Pancreas (tissue), 10 donors: ENCODE results near the gene SH3BP4. TPM values are rescaled to one million over a fixed set of nuclear protein-coding genes. Genes with fewer than 3 reads are reported as not detected.

ENCODE experiments used
- ATAC-seq, 4 donors: fragments of 200-7000 bp; cut with Tn5 transposase; one replicate each; pipeline versions ENCODE4 v1.8.0 to v1.9.1; 2020; ENCODE audit warnings: mild to moderate bottlenecking in 4 of 4, moderate library complexity in 4 of 4
- DNase-seq, 6 donors: peaks; one replicate each; pipeline ENCODE4 v3.0.0-alpha.2; 2020
- FAIRE-seq: peaks from 2 replicates; lab custom pipeline; 2012; peaks lifted over from hg19 to GRCh38; lab: Jason Lieb, UNC
- H3K27ac ChIP-seq, 4 donors: fragments of 200-600 bp; sonication (generic); 1 replicate in 3 of 4; 2 replicates in 1 of 4; pipeline versions ENCODE4 v1.5.0 to v1.8.0; 2020
- H3K27me3 ChIP-seq, 4 donors: fragments of 200-600 bp; one replicate each; pipeline ENCODE4 v1.8.0; 2021
- H3K36me3 ChIP-seq, 3 donors: fragments of 200-600 bp; sonication (generic) in 1 of 3; one replicate each; pipeline versions ENCODE4 v1.5.0 to v1.8.0; 2020 to 2021
- H3K4me1 ChIP-seq, 3 donors: fragments of 200-600 bp; one replicate each; pipeline ENCODE4 v1.8.0; 2021
- H3K4me3 ChIP-seq, 4 donors: fragments of 200-600 bp; sonication (generic) in 2 of 4; one replicate each; pipeline versions ENCODE4 v1.5.0 to v1.8.0; 2020 to 2021
- H3K9me3 ChIP-seq, 4 donors: fragments of 200-600 bp; one replicate each; pipeline ENCODE4 v1.8.0; 2021
- CTCF ChIP-seq, 4 donors: fragments of 200-600 bp; sonication (generic) in 3 of 4; IDR thresholded peaks; one replicate each; pipeline versions ENCODE4 v1.5.0 to v1.8.0; 2021; ENCODE audit warnings: antibody characterized with exemption in 4 of 4
- WGBS, 2 donors: extraction: QIAGEN DNeasy Blood & Tissue Kit; methylation state at CpG; one replicate each; pipeline ENCODE4 v1.1.7; 2013; 5-methylcytosine and 5-hydroxymethylcytosine counted together
- intact Hi-C, 3 donors: fragments of 100-400 bp; cut with DNase I; formaldehyde crosslinking; loops; one replicate each; pipeline versions ENCODE4 v1.11.1 to v1.14.2; 2022
- polyA plus RNA-seq, 2 donors: library from polyadenylated mRNA; stranded (reverse); fragments of 200-250 nt; gene quantifications; one replicate each; pipeline ENCODE4 v1.2.3, GENCODE V29; 2013
- total RNA-seq, 6 donors: library from RNA; stranded (reverse); fragmentation: NEBNext Ultra II Directional in 4 of 6; extraction: Animal tissue kit (Norgen Biotek cat#: 25700) in 4 of 6; gene quantifications; one replicate each; pipeline versions ENCODE4 v1.2.1 to v1.2.4, GENCODE V29; 2021 to 2023
- donor health status: healthy with polysubstance abuse.
- donor health status: DM: no; HTN: no; CAD: no; lungs with moderate emphysema.
- donor health status: DM: no; HTN: no; CAD: no.
- donor health status: control.
- donor health status: control.
- donor health status: Bipolar disorder and iron deficiency.
- donor health status: DM: yes; HTN: yes; CAD: no.
- donor health status: DM: no; HTN: no; CAD: no.
- donor health status: DM: no; HTN: no; CAD: no.
- donor health status: DM: yes; HTN: yes; CAD: no.

Gene SH3BP4
- total and polyA plus RNA-seq, 8 donors, result 20.5 to 99.7 (median 62.8) TPM

GRCh38 chr2:234995332-234996068 is 43.7 kb downstream of the SH3BP4 start:
- WGBS, 2 donors, result 33% methylated on average over 24 of the region's 24 CpGs
- no peak for FAIRE-seq
- ATAC-seq, result peak in 3 of 4 donors; percentile 14 to 30 (median 23)
- peak in 1 of 6 donors; percentile 12 for DNase-seq
- Histone ChIP-seq H3K27me3 (no peaks in the 10 kb centered on the region), H3K9me3 (no peaks in the 10 kb centered on the region), H3K4me1 (peaks cover 52 to 64% (median 54%) of the 10 kb centered on the region in 3 donors), H3K4me3 (no peak overlapping the region), H3K36me3 (peaks cover 0 to 5% (median 0%) of the 10 kb centered on the region in 3 donors), H3K27ac (peak overlapping the region; percentile 32 to 69 (median 56))
- intact Hi-C loops, result loop anchor here in 1 of 3 donors (10.0 kb wide), 1 partner anchor 49 kb away; no protein-coding TSS in a partner anchor
- TF ChIP-seq CTCF (IDR thresholded peaks at IDR 0.05), result no peak

- FAIRE-seq (no peak), ATAC-seq (peak in 2 of 4 donors; percentile 3 to 4), DNase-seq (peak in 1 of 6 donors; percentile 43)
- H3K4me3 ChIP-seq, result no peak overlapping the region
- TF ChIP-seq CTCF (IDR thresholded peaks at IDR 0.05), result no peak
- H3K4me1 ChIP-seq, result peaks cover 57 to 73% (median 59%) of the 10 kb centered on the region in 3 donors
- H3K27ac ChIP-seq, result peak overlapping the region; percentile 32 to 69 (median 57)
- whole genome bisulfite sequencing, 2 donors, result 60 to 62% methylated on average over 18 of the region's 18 CpGs
- no peaks in the 10 kb centered on the region for H3K27me3 ChIP-seq
- peaks cover 0 to 5% (median 0%) of the 10 kb centered on the region in 3 donors for H3K36me3 ChIP-seq
- intact Hi-C loops, result loop anchor here in 1 of 3 donors (10.0 kb wide), 1 partner anchor 48 kb away; no protein-coding TSS in a partner anchor
- H3K9me3 ChIP-seq, result no peaks in the 10 kb centered on the region
Observed at GRCh38 chr2:234996069-234996940, 44.5 kb downstream of the SH3BP4 start.

GRCh38 chr2:234996941-234997270 is 45.1 kb downstream of the SH3BP4 start:
- FAIRE-seq (no peak), ATAC-seq (no peak), DNase-seq (no peak)
- H3K4me3 ChIP-seq, result no peak overlapping the region
- TF ChIP-seq CTCF (IDR thresholded peaks at IDR 0.05), result no peak
- H3K36me3 ChIP-seq, result peaks cover 0 to 5% (median 0%) of the 10 kb centered on the region in 3 donors
- H3K27ac ChIP-seq, result peak overlapping the region; percentile 16 to 69 (median 57)
- no peaks in the 10 kb centered on the region for H3K9me3 ChIP-seq
- peaks cover 63 to 75% (median 65%) of the 10 kb centered on the region in 3 donors for H3K4me1 ChIP-seq
- intact Hi-C loops, result loop anchor here in 1 of 3 donors (10.0 kb wide), 1 partner anchor 48 kb away; no protein-coding TSS in a partner anchor
- 75 to 87% methylated on average over 13 of the region's 13 CpGs for WGBS, 2 donors
- no peaks in the 10 kb centered on the region for H3K27me3 ChIP-seq

- H3K4me1 ChIP-seq, result peaks cover 65 to 71% (median 69%) of the 10 kb centered on the region in 3 donors
- FAIRE-seq (no peak), DNase-seq (peak in 1 of 6 donors; percentile 61), ATAC-seq (no peak)
- no peak for TF ChIP-seq CTCF (IDR thresholded peaks at IDR 0.05)
- H3K36me3 ChIP-seq, result peaks cover 0 to 5% (median 0%) of the 10 kb centered on the region in 3 donors
- intact Hi-C loops, result loop anchor here in 1 of 3 donors (10.0 kb wide), 1 partner anchor 47 kb away; no protein-coding TSS in a partner anchor
- peak overlapping the region in 3 of 4 donors; percentile 16 to 59 (median 55) for H3K27ac ChIP-seq
- no peaks in the 10 kb centered on the region for H3K9me3 ChIP-seq
- no peaks in the 10 kb centered on the region for H3K27me3 ChIP-seq
- no peak overlapping the region for H3K4me3 ChIP-seq
- WGBS, 2 donors, result 90 to 91% methylated on average over 8 of the region's 8 CpGs
Observed at GRCh38 chr2:234997389-234997788, 45.6 kb downstream of the SH3BP4 start.
